HepG2 (cell line): ENCODE data around the gene ZMYND8. TPM values are rescaled to one million over a fixed set of nuclear protein-coding genes. Genes with fewer than 3 reads are reported as not detected.

Source experiments
- ARNTL ChIP-seq: sonication (generic); formaldehyde crosslinking; IDR thresholded peaks from 2 replicates; pipeline ENCODE4 v1.4.0; 2020; ENCODE audit warnings: mild to moderate bottlenecking, missing genetic modification reagents
- BORCS8-MEF2B ChIP-seq: sonication (generic); formaldehyde crosslinking; IDR thresholded peaks from 2 replicates; pipeline ENCODE4 v1.8.0; 2022; ENCODE audit warnings: mild to moderate bottlenecking, missing genetic modification reagents
- ELF1 ChIP-seq: sonication (generic); formaldehyde crosslinking; IDR thresholded peaks from 2 replicates; pipeline ENCODE4 v1.4.0; 2020; ENCODE audit warnings: missing genetic modification reagents
- FOSL1 ChIP-seq: sonication (generic); formaldehyde crosslinking; IDR thresholded peaks from 2 replicates; pipeline ENCODE4 v1.9.0; 2021; ENCODE audit warnings: missing genetic modification reagents, borderline replicate concordance
- GFI1 ChIP-seq: sonication (generic); formaldehyde crosslinking; IDR thresholded peaks from 2 replicates; pipeline ENCODE4 v1.5.0; 2020; ENCODE audit warnings: missing genetic modification reagents, mild to moderate bottlenecking, borderline replicate concordance
- HOXA3 ChIP-seq: sonication (generic); formaldehyde crosslinking; IDR thresholded peaks from 2 replicates; pipeline ENCODE4 v1.5.0; 2020; ENCODE audit warnings: missing genetic modification reagents
- NFATC3 ChIP-seq: sonication (generic); formaldehyde crosslinking; IDR thresholded peaks from 2 replicates; pipeline ENCODE4 v1.5.1; 2020; ENCODE audit warnings: mild to moderate bottlenecking, missing genetic modification reagents
- NR2F1 ChIP-seq, 2 experiments: fragments of 450-650 bp in 1 of 2; formaldehyde crosslinking in 1 of 2; IDR thresholded peaks; 2 replicates each; pipeline versions ENCODE4 v1.5.0 to v1.6.1; 2016 to 2020; ENCODE audit warnings: mild to moderate bottlenecking in 1 of 2, missing compliant biosample characterization in 1 of 2, missing genetic modification reagents in 1 of 2, moderate library complexity in 1 of 2
- RXRB ChIP-seq: IDR thresholded peaks from 2 replicates; pipeline ENCODE4 v1.6.1; 2016; ENCODE audit warnings: borderline replicate concordance, missing genetic modification reagents, missing compliant biosample characterization
- SOX13 ChIP-seq, 3 experiments: fragments of 450-650 bp in 1 of 3; sonication (generic) in 1 of 3; formaldehyde crosslinking in 1 of 3; IDR thresholded peaks in 2 of 3; conservative IDR thresholded peaks in 1 of 3; 2 replicates each; pipeline versions ENCODE4 v1.5.0 to v1.6.1; 2016 to 2020; ENCODE audit warnings: antibody characterized with exemption in 1 of 3, mild to moderate bottlenecking in 1 of 3, missing compliant biosample characterization in 1 of 3, missing genetic modification reagents in 1 of 3, moderate library complexity in 1 of 3
- TOPORS ChIP-seq: sonication (generic); formaldehyde crosslinking; IDR thresholded peaks from 2 replicates; pipeline ENCODE4 v1.8.0; 2023; ENCODE audit warnings: mild to moderate bottlenecking, missing genetic modification reagents
- ZBTB14 ChIP-seq: sonication (generic); formaldehyde crosslinking; IDR thresholded peaks from 2 replicates; pipeline ENCODE4 v1.4.0; 2020; ENCODE audit warnings: missing genetic modification reagents
- ZNF18 ChIP-seq: sonication (generic); formaldehyde crosslinking; IDR thresholded peaks from 2 replicates; pipeline ENCODE4 v1.8.0; 2022; ENCODE audit warnings: mild to moderate bottlenecking, missing genetic modification reagents; ENCODE audit not compliant: insufficient replicate concordance
- ZNF550 ChIP-seq: sonication (generic); formaldehyde crosslinking; IDR thresholded peaks from 2 replicates; pipeline ENCODE4 v1.4.0; 2020; ENCODE audit warnings: mild to moderate bottlenecking, missing genetic modification reagents, borderline replicate concordance
- ZNF644 ChIP-seq: IDR thresholded peaks from 2 replicates; pipeline ENCODE4 v1.6.1; 2016; ENCODE audit warnings: low read depth
- ZNF790 ChIP-seq: sonication (generic); formaldehyde crosslinking; IDR thresholded peaks from 2 replicates; pipeline ENCODE4 v1.8.0; 2022; ENCODE audit warnings: missing genetic modification reagents, mild to moderate bottlenecking, borderline replicate concordance
- ZNF83 ChIP-seq: sonication (generic); formaldehyde crosslinking; IDR thresholded peaks from 2 replicates; pipeline ENCODE4 v1.4.0; 2020; ENCODE audit warnings: missing genetic modification reagents, mild to moderate bottlenecking, borderline replicate concordance
- polyA plus RNA-seq, 8 experiments: library from polyadenylated mRNA; depleted of rRNA in 3 of 8; stranded (reverse) in 7 of 8; unstranded in 1 of 8; fragments of >200 nt; fragmentation: Illumina TruSeq in 4 of 8; extraction: Trizol in 4 of 8; gene quantifications; 2 replicates each; pipeline versions ENCODE4 v1.2.1 to v1.2.3, GENCODE V29; 2011 to 2016; ENCODE audit warnings: low read depth in 4 of 8, missing spikeins in 1 of 8, mixed read lengths in 1 of 8; ENCODE audit not compliant: insufficient read depth in 1 of 8
- total RNA-seq, 5 experiments: library from RNA; depleted of rRNA; stranded (reverse); fragments of >200 nt; fragmentation: Illumina TruSeq; extraction: Trizol; gene quantifications; 2 replicates each; pipeline ENCODE4 v1.2.3, GENCODE V29; 2016; ENCODE audit warnings: low read depth in 1 of 5
- TF ChIP-seq, protein P1 (sequence below): sonication (generic); formaldehyde crosslinking; IDR thresholded peaks from 2 replicates; pipeline ENCODE4 v1.4.0; 2020; ENCODE audit warnings: mild to moderate bottlenecking, missing genetic modification reagents

Gene ZMYND8
- total and polyA plus RNA-seq, 2 of the 13 experiments (the other 11 are each of a cell fraction or from before 2014, with no cell fraction given): 53.9 to 84.7 TPM

DNA sequence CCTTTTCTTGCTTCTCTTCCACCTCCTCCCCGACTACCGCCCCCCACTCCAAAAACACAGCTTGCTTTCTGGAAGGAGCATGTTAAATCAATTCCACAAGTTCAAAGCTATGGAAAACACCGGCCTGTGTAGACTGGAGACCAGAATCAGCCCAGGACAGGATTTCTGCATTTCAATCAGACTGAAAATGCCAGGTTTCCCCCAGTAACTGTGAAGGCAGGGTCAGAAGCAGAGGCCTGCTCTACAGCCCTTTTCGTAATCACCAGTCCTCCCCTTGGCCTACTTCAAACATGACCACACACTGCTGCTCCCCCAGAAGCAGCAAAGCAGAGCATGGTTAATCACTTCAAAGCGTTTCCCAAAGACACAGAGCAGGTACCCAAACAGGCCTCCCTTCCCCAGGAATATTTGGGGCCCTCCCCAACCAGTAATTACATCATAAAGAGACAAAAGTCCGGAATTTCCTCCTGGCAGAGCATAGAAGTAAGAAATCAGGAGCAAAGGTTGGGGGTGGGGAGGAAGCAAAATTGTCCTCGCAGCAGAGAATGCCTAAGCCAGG, 38.4 kb downstream of the ZMYND8 start (continued):
- TF ChIP-seq ZBTB14 (CRISPR knock-in tag) (no peak), SOX13 (IDR thresholded peaks at IDR 0.05) (peak; percentile 72), SOX13 (CRISPR knock-in tag; conservative IDR thresholded peaks at IDR 0.05 in 1 of 2, IDR thresholded peaks at IDR 0.05 in 1 of 2) (peak in 1 of 2 experiments; percentile 89; a peak in 2 of 4 replicates), ZNF550 (CRISPR knock-in tag) (no peak), FOSL1 (CRISPR knock-in tag) (no peak), ELF1 (CRISPR knock-in tag) (peak; percentile 39; the same call in 1 of the 2 replicates), ZNF790 (CRISPR knock-in tag) (peak; percentile 74; the same call in 1 of the 2 replicates), HOXA3 (CRISPR knock-in tag) (peak; percentile 81), ZNF644 (peak; percentile 81), BORCS8-MEF2B (CRISPR knock-in tag) (0 out of 2 replicates have a peak, but pooled peaks have one; percentile 59), GFI1 (CRISPR knock-in tag) (peak; percentile 87), ZNF83 (CRISPR knock-in tag) (no peak), NR2F1 (CRISPR knock-in tag; IDR thresholded peaks at IDR 0.05) (peak in 1 of 2 experiments; percentile 36; a peak in 1 of 4 replicates), NFATC3 (CRISPR knock-in tag) (no peak), ARNTL (CRISPR knock-in tag) (peak; percentile 76), ZNF18 (CRISPR knock-in tag) (no peak), TOPORS (no peak), RXRB (CRISPR knock-in tag) (peak; percentile 93)
- TF ChIP-seq, protein P1, sequence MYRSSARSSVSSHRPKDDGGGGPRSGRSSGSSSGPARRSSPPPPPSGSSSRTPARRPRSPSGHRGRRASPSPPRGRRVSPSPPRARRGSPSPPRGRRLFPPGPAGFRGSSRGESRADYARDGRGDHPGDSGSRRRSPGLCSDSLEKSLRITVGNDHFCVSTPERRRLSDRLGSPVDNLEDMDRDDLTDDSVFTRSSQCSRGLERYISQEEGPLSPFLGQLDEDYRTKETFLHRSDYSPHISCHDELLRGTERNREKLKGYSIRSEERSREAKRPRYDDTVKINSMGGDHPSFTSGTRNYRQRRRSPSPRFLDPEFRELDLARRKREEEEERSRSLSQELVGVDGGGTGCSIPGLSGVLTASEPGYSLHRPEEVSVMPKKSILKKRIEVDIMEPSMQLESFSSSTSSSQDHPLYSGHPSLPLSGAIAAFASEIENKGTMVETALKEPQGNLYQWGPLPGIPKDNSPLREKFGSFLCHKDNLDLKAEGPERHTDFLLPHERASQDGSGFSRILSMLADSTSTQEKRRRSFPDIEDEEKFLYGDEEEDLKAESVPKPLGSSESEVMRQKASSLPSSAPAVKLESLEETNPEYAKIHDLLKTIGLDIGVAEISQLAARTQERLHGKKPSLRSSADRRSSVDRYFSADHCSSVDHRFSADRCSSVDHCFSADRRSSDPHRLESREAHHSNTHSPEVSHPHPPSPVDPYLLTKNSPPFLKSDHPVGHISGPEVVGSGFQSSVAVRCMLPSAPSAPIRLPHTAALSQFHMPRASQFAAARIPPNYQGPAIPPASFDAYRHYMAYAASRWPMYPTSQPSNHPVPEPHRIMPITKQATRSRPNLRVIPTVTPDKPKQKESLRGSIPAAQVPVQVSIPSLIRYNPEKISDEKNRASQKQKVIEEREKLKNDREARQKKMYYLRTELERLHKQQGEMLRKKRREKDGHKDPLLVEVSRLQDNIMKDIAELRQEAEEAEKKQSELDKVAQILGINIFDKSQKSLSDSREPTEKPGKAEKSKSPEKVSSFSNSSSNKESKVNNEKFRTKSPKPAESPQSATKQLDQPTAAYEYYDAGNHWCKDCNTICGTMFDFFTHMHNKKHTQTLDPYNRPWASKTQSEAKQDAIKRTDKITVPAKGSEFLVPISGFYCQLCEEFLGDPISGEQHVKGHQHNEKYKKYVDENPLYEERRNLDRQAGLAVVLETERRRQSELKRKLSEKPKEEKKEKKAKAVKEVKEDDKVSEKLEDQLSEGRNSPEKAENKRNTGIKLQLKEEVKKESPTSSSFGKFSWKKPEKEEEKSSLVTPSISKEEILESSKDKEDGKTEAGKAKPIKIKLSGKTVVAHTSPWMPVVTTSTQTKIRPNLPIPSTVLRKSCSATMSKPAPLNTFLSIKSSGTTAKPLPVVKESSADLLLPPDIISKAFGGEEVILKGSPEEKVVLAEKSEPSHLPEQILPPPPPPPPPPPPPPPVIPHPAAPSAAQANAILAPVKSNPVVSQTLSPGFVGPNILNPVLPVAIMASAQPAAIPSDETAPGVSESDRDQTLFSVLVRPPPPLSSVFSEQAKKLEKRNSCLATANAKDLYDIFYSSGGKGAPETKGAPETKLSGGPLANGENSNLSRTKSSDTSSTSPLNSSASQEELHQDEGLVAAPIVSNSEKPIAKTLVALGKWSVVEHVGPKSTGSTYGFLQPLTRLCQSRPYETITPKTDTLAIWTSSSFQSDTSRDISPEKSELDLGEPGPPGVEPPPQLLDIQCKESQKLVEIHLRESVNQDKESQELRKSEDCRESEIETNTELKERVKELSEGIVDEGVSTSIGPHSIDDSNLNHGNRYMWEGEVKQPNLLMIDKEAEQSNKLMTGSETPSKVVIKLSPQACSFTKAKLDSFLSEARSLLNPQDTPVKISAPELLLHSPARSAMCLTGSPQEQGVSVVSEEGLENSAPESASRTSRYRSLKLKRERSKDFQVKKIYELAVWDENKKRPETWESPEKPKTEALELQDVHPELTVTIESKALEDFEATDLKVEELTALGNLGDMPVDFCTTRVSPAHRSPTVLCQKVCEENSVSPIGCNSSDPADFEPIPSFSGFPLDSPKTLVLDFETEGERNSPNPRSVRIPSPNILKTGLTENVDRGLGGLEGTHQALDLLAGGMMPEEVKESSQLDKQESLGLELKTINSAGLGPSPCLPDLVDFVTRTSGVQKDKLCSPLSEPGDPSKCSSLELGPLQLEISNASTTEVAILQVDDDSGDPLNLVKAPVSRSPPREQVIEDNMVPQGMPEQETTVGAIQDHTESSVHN (CRISPR knock-in tag): peak; percentile 44; the same call in 1 of the 2 replicates
